K562 (cell line): ENCODE results near the gene KDM2B. TPM values are rescaled to one million over a fixed set of nuclear protein-coding genes. Genes with fewer than 3 reads are reported as not detected.

Experiments
- CREM ChIP-seq: IDR thresholded peaks from 2 replicates; pipeline ENCODE4 v1.6.1; 2014; ENCODE audit warnings: antibody characterized with exemption, low read depth
- DDX20 ChIP-seq: fragments of 450-650 bp; IDR thresholded peaks from 2 replicates; pipeline ENCODE4 v1.6.1; 2016; ENCODE audit warnings: missing genetic modification characterization, low read depth, mild to moderate bottlenecking, missing compliant biosample characterization, moderate library complexity
- FOXK1 ChIP-seq: sonication (generic); formaldehyde crosslinking; IDR thresholded peaks from 2 replicates; pipeline ENCODE4 v1.8.0; 2022; ENCODE audit warnings: missing genetic modification reagents, mild to moderate bottlenecking, borderline replicate concordance
- FOXK2 ChIP-seq, 2 experiments: fragments of 450-650 bp; IDR thresholded peaks in 1 of 2; conservative IDR thresholded peaks in 1 of 2; 2 replicates each; pipeline ENCODE4 v1.6.1; 2016; ENCODE audit warnings: low read depth in 2 of 2, mild to moderate bottlenecking in 1 of 2
- HDAC1 ChIP-seq, 2 experiments: fragments of 450-650 bp; IDR thresholded peaks; 2 replicates each; pipeline ENCODE4 v1.6.1; 2016 to 2017; ENCODE audit warnings: inconsistent platforms in 1 of 2, mild to moderate bottlenecking in 1 of 2, moderate library complexity in 1 of 2
- HIVEP1 ChIP-seq: fragments of 250-450 bp; sonication (Bioruptor Pico); IDR thresholded peaks from 2 replicates; pipeline ENCODE4 v1.4.0; 2020; ENCODE audit warnings: mild to moderate bottlenecking
- MAZ ChIP-seq, 2 experiments: fragments of 450-650 bp in 1 of 2; sonication (generic) in 1 of 2; formaldehyde crosslinking; IDR thresholded peaks in 1 of 2; conservative IDR thresholded peaks in 1 of 2; 2 replicates each; pipeline versions ENCODE4 v1.4.0 to v1.5.0; 2020; ENCODE audit warnings: mild to moderate bottlenecking in 1 of 2, missing genetic modification reagents in 1 of 2
- MTF1 ChIP-seq: fragments of 250-450 bp; sonication (Bioruptor Pico); IDR thresholded peaks from 2 replicates; pipeline ENCODE4 v1.9.0; 2021; ENCODE audit warnings: moderate library complexity, mild to moderate bottlenecking, inconsistent platforms, borderline replicate concordance
- NCOR1 ChIP-seq: fragments of 450-650 bp; IDR thresholded peaks from 2 replicates; pipeline ENCODE4 v1.6.1; 2016; ENCODE audit warnings: mild to moderate bottlenecking, moderate library complexity
- PCBP1 ChIP-seq: fragments of 200-400 bp; formaldehyde crosslinking; IDR thresholded peaks from 2 replicates; pipeline ENCODE4 v1.6.1; 2018; ENCODE audit warnings: mild to moderate bottlenecking, low read depth, low read length; ENCODE audit not compliant: poor library complexity, severe bottlenecking
- RBM17 ChIP-seq: fragments of 200-400 bp; formaldehyde crosslinking; IDR thresholded peaks from 2 replicates; pipeline ENCODE4 v1.6.1; 2017; ENCODE audit warnings: low read depth, mild to moderate bottlenecking, low read length, borderline replicate concordance
- SIN3A ChIP-seq, 2 experiments: fragments of 150-350 bp in 1 of 2; IDR thresholded peaks; 2 replicates each; pipeline ENCODE4 v1.6.1; 2011 to 2016; ENCODE audit warnings: borderline replicate concordance in 2 of 2, low read depth in 2 of 2, low read length in 2 of 2, mild to moderate bottlenecking in 2 of 2, moderate library complexity in 2 of 2; ENCODE audit not compliant: control insufficient read depth in 1 of 2
- ZEB2 ChIP-seq: fragments of 450-650 bp; IDR thresholded peaks from 2 replicates; pipeline ENCODE4 v1.6.1; 2016
- ZNF347 ChIP-seq: fragments of 450-650 bp; formaldehyde crosslinking; IDR thresholded peaks from 2 replicates; pipeline ENCODE4 v1.4.0; 2020; ENCODE audit warnings: low read depth, mild to moderate bottlenecking, moderate library complexity
- ZNF778 ChIP-seq: fragments of 450-650 bp; formaldehyde crosslinking; IDR thresholded peaks from 2 replicates; pipeline ENCODE4 v1.4.0; 2020; ENCODE audit warnings: mild to moderate bottlenecking, moderate library complexity
- polyA plus RNA-seq, 8 experiments: library from polyadenylated mRNA; depleted of rRNA in 4 of 8; stranded (reverse) in 5 of 8; unstranded in 3 of 8; fragments of >200 nt; fragmentation: Nextera tagmentation in 2 of 8; fragmentation: Illumina TruSeq in 1 of 8; extraction: Ambion mirVana in 2 of 8; extraction: Trizol in 1 of 8; gene quantifications; 2 replicates each; pipeline versions ENCODE4 v1.2.1 to v1.2.3, GENCODE V29; 2011 to 2014; ENCODE audit warnings: inconsistent platforms in 1 of 8, missing spikeins in 1 of 8
- total RNA-seq, 7 experiments: library from RNA; depleted of rRNA in 6 of 7; stranded (reverse); fragments of >200 nt in 6 of 7; fragmentation: Illumina TruSeq in 2 of 7; extraction: Trizol in 2 of 7; gene quantifications; 2 replicates each; pipeline versions ENCODE4 v1.2.1 to v1.2.3, GENCODE V29; 2011 to 2021; ENCODE audit warnings: low replicate concordance in 1 of 7
- TF ChIP-seq, protein P1 (sequence below): fragments of 250-450 bp; sonication (Bioruptor Pico); IDR thresholded peaks from 2 replicates; pipeline ENCODE4 v1.5.1; 2021; ENCODE audit warnings: mild to moderate bottlenecking
- TF ChIP-seq, protein P2 (sequence below), 2 experiments: fragments of 450-650 bp; formaldehyde crosslinking in 1 of 2; IDR thresholded peaks; 2 replicates each; pipeline versions ENCODE4 v1.4.0 to v1.6.1; 2014 to 2020; ENCODE audit warnings: mild to moderate bottlenecking in 2 of 2, borderline replicate concordance in 1 of 2, low read depth in 1 of 2

KDM2B gene
- total and polyA plus RNA-seq, 9 of the 15 experiments (the other 6 are each of a cell fraction or from before 2014, with no cell fraction given): 7.4 to 50.5 (median 22.5) TPM

DNA sequence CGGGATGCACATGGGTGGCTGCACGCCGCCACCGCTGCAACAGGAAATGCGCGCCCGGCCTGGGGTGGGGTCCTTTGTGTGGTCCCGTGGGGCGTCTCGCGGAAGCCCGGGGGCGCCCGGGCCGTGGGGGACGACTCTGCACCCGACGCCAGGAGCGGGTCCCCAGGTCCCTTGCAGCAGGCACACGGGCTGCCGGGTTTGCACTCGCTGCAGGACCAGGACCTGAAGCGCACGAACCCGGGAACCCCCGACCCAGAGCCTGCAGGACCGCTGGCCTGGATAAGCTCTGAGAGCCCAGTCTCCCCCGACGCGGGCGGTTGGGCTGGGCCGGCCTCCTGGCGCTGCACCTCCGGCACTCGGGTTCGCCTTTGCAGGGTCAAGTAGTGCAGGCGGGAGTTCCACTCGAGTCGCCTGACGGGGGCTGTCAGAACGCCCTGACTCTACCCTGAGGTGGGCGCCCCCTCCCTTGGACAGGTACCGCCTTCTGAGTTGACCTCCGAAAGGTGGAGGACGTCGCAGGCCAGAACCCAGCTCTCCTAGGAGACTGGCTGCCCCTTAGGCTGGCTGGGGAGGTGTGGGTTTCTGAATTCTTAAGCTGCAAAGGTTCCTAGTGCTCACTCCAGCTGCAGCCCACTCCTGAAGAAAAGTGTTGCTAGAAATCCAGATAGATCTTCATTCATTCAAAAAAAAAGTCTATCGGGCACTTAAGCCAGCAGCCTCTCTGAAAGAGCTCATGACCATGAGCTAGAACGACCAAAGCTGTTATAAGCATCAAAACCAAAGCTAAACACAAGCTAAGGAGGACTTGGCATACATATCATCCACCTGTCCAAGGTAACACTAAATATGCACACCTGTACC is 113.0 kb downstream of the KDM2B start (continued):
- TF ChIP-seq, protein P1, sequence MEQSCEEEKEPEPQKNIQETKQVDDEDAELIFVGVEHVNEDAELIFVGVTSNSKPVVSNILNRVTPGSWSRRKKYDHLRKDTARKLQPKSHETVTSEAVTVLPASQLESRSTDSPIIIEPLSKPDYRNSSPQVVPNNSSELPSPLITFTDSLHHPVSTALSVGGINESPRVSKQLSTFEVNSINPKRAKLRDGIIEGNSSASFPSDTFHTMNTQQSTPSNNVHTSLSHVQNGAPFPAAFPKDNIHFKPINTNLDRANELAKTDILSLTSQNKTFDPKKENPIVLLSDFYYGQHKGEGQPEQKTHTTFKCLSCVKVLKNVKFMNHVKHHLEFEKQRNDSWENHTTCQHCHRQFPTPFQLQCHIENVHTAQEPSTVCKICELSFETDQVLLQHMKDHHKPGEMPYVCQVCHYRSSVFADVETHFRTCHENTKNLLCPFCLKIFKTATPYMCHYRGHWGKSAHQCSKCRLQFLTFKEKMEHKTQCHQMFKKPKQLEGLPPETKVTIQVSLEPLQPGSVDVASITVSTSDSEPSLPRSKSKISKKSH (CRISPR knock-in tag): no peak
- TF ChIP-seq ZEB2 (no peak), PCBP1 (peak; percentile 23), HIVEP1 (no peak), FOXK2 (conservative IDR thresholded peaks at IDR 0.05 in 1 of 2, IDR thresholded peaks at IDR 0.05 in 1 of 2; ENCODE audit: low read depth in 2 of 2) (no peak), MAZ (CRISPR knock-in tag; conservative IDR thresholded peaks at IDR 0.05 in 1 of 2, IDR thresholded peaks at IDR 0.05 in 1 of 2) (peak in 1 of 2 experiments; percentile 60; a peak in 1 of 4 replicates), HDAC1 (IDR thresholded peaks at IDR 0.05) (peak in 1 of 2 experiments; percentile 71; a peak in 2 of 4 replicates), DDX20 (tag) (no peak), ZNF778 (CRISPR knock-in tag) (no peak), RBM17 (no peak), NCOR1 (no peak), MTF1 (CRISPR knock-in tag) (no peak), FOXK1 (CRISPR knock-in tag) (no peak), ZNF347 (CRISPR knock-in tag) (no peak), SIN3A (IDR thresholded peaks at IDR 0.05; ENCODE audit: borderline replicate concordance in 2 of 2, control insufficient read depth in 1 of 2, low read depth in 2 of 2, low read length in 2 of 2) (0 out of 4 replicates have a peak, but pooled peaks of 1 of the 2 experiments have one; percentile 93), CREM (peak; percentile 1; the same call in 1 of the 2 replicates)
- TF ChIP-seq, protein P2, sequence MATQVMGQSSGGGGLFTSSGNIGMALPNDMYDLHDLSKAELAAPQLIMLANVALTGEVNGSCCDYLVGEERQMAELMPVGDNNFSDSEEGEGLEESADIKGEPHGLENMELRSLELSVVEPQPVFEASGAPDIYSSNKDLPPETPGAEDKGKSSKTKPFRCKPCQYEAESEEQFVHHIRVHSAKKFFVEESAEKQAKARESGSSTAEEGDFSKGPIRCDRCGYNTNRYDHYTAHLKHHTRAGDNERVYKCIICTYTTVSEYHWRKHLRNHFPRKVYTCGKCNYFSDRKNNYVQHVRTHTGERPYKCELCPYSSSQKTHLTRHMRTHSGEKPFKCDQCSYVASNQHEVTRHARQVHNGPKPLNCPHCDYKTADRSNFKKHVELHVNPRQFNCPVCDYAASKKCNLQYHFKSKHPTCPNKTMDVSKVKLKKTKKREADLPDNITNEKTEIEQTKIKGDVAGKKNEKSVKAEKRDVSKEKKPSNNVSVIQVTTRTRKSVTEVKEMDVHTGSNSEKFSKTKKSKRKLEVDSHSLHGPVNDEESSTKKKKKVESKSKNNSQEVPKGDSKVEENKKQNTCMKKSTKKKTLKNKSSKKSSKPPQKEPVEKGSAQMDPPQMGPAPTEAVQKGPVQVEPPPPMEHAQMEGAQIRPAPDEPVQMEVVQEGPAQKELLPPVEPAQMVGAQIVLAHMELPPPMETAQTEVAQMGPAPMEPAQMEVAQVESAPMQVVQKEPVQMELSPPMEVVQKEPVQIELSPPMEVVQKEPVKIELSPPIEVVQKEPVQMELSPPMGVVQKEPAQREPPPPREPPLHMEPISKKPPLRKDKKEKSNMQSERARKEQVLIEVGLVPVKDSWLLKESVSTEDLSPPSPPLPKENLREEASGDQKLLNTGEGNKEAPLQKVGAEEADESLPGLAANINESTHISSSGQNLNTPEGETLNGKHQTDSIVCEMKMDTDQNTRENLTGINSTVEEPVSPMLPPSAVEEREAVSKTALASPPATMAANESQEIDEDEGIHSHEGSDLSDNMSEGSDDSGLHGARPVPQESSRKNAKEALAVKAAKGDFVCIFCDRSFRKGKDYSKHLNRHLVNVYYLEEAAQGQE (IDR thresholded peaks at IDR 0.05; ENCODE audit: borderline replicate concordance): no peak
- TF ChIP-seq, protein P2 (CRISPR knock-in tag; IDR thresholded peaks at IDR 0.05; ENCODE audit: low read depth): 0 out of 2 replicates have a peak, but pooled peaks have one; percentile 67
